NCI-H128 (cell line): ENCODE measurements around the gene KIAA1549.
"Not testable (repeated sequence)": the region's sequence is repeated elsewhere in the genome, so short reads cannot be mapped to it uniquely, and the experiment has no call there.

ENCODE experiments used
- DNase-seq: peaks from one replicate; lab custom pipeline; 2025; ENCODE audit not compliant: unreplicated experiment; lab: John Stamatoyannopoulos, UW

The KIAA1549 gene

GRCh38 chr7:138945154-138945553 is 36.0 kb downstream of the KIAA1549 start:
- DNase-seq = no peak

GRCh38 chr7:138944592-138944991 is 36.6 kb downstream of the KIAA1549 start:
- no peak for DNase-seq

DNA sequence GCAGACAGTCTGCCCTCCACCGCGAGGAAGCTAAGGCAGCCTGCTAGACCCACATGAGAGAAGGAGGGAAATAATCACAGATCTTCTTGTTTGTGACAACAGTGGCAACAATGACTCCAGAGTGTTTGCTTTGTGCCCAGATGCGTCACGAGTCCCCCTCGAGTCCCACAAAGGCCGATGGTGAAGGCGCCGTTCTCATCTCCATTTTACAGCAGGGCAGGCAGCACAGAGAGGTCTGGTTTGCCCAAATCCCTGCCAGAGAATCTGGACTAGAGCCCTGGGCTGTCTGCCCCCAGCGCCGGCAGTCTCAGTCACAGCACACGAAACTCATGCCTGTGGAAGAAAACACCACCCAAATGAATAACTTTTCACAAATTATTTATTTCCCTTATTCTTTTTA is 38.1 kb downstream of the KIAA1549 start:
- DNase-seq = no peak

- DNase-seq = no peak
These were observed 39.6 kb downstream of the KIAA1549 start for GRCh38 chr7:138941545-138941944.

DNA sequence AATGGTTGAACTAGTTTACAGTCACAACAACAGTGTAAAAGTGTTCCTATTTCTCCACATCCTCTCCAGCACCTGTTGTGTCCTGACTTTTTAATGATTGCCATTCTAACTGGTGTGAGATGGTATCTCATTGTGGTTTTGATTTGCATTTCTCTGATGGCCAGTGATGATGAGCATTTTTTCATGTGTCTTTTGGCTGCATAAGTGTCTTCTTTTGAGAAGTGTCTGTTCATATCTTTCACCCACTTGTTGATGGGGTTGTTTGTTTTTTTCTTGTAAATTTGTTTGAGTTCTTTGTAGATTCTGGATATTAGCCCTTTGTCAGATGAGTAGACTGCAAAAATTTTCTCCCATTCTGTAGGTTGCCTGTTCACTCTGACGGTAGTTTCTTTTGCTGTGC is 40.6 kb downstream of the KIAA1549 start:
- DNase-seq = not testable (repeated sequence)

DNA sequence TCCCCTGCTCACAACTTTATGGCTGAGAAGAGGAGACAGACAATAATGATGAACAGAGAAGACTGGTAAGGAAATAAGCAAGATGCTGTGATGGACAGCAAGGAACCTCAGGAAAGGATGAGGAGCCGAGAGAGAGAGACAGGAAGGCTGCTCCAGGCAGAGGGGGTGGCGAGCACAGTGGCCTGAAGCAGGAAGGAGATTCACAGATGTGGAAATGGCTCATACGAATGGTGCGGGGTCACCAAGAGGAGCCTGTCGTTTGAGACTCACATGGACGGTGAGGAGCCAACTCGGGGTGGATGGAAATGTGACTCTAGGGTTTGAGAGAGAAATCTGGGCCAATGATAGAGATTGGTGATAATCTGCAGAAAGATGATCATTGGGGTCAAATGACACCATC is 43.7 kb downstream of the KIAA1549 start:
- no peak for DNase-seq

GRCh38 chr7:138935465-138936011 is 45.7 kb downstream of the KIAA1549 start:
- DNase-seq = peak; percentile 3

DNA sequence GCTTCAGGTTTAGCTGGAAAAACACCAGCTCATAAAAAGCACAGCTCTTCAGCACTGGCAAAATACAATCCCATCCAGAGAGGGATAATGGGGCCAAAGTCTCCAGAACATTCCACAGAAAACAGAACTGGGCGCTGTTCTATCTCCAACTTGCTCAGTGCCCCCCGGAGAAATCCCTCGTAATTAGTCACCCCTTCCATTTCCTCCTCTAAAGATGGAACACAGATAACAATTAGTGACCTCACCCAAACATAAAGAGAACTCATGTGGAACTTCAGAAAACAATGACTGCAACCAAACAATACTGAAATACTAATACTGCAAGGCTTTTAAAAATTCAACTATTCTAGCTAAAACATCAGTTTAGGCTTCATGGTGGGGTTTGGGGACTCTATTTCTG is 46.3 kb downstream of the KIAA1549 start:
- no peak for DNase-seq

- DNase-seq = no peak
These were observed 46.8 kb downstream of the KIAA1549 start for GRCh38 chr7:138934367-138934766.

GRCh38 chr7:138932870-138933269 is 48.3 kb downstream of the KIAA1549 start:
- no peak for DNase-seq

DNA sequence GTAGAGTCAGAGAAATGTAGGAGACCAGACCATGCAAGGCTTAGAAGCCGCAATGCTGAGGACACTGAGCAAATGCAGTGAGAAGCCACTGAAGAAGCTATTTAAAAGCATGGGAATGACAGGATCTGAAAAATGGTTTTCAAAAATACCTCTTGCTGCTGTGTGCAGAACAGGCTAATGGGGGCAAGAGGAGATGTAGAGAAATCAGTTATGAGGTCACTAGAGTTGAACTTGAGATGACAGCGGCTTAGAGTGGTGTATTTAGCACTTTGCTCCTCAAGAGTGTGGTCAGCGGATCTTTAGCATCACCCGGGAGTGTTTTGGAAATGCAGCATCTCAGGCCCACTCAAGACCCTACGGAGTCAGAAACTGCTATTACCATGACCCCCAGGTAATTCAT is 48.8 kb downstream of the KIAA1549 start:
- DNase-seq = no peak

DNA sequence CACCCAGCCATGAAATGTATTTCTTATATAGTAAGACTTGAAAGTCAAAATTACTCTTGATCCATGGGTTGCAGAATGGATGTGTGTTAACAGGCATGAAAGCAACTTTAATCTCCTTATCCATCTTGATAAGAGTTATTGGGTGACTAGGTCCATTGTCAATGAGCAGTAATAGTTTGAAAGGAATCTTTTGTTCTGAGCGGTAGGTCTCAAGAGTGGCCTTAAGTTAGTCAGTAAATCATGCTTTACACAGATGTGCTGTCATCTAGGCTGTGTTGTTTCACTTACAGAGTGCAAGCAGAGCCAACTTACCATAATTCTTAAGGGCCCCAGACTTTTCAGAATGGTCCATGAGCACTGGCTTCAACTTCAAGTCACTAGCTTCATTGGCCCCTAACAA is 51.2 kb downstream of the KIAA1549 start:
- DNase-seq = no peak

GRCh38 chr7:138926241-138926612 is 55.0 kb downstream of the KIAA1549 start:
- no peak for DNase-seq

GRCh38 chr7:138924501-138925225 is 56.5 kb downstream of the KIAA1549 start:
- DNase-seq = peak; percentile 46

DNA sequence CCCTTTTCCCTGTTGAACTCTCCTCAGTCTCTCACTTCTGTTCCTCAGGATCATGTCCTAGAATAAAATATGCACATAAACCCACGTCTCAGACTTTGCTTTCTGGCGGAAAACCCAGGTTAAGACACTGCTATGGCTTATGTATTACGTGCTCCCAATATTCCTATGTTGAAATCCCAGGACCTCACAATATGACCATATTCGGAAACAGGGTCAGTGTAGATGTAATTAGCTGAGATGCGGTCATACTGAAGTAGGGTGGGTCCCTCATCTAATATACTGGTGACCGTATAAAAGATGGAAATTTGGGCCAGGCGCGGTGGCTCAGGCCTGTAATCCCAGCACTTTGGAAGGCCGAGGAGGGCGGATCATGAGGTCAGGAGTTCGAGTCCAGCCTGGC is 59.9 kb downstream of the KIAA1549 start:
- DNase-seq = no peak

GRCh38 chr7:138919911-138920310 is 61.3 kb downstream of the KIAA1549 start:
- DNase-seq = no peak

DNA sequence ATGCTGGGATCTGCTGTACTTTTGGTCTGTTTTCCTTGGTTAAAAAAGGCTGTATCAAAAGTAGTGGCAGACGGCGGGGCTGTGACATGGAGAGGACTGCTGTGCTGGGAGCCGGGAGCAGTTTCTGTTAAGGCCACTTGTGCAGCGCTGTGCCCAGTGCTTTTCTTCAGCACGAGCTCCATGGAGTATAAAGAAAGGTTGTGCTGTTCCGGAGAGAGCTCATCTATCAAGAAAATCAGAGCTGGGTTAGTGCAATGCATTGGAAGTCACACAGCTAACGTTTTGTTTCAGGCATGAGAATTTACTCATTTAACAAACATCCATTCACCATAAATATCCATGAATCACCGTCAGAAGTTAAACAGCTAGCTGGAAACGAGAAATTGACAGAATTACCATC is 62.0 kb downstream of the KIAA1549 start:
- no peak for DNase-seq

GRCh38 chr7:138918756-138919155 is 62.4 kb downstream of the KIAA1549 start:
- DNase-seq = no peak

DNA sequence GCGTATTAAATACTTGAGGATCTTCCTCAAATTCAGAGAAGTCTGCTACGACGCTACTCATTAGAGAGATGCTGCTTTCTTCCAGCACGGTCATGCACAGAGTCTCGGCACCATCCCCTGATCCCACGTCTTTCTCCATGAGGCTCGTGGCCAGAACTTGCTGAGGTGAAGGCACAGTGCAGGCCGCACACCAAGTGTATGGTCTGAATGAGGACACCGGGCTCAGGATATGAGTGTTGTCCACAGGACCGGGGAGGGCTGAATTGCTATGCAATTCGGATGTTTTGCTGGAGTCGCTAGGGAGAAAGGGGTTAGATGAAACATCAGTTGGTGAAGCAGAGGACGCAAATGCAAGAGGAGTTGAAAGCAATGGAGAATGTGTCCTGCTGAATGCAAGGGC is 63.0 kb downstream of the KIAA1549 start:
- DNase-seq = no peak

- no peak for DNase-seq
These were observed 63.4 kb downstream of the KIAA1549 start for GRCh38 chr7:138917771-138918170.

- no peak for DNase-seq
These were observed 64.5 kb downstream of the KIAA1549 start for GRCh38 chr7:138916731-138917130.

DNA sequence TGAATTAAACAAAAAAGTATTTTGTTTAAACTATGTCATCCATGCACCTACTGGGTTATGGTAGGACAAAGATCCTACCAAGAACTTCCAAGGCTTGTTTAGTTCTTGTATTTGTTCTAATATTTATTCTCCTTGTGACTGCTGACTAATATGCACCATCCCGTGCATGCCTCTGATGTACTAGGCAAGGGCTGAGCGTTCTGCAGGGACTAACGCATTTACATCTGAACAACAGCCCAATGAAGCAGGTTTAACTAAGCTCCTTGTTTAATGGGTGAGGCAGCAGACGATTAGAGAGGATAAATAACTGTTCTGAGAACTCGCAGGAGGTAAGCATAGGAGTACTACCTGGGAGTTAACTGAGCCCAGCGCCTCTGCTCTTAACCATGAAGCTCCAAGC is 64.9 kb downstream of the KIAA1549 start:
- DNase-seq = no peak

- DNase-seq = no peak
These were observed 67.4 kb downstream of the KIAA1549 start for GRCh38 chr7:138913783-138914182.
